Measurements from ENCODE around the gene SDCCAG8. TPM values are rescaled to one million over a fixed set of nuclear protein-coding genes. Genes with fewer than 3 reads are reported as not detected.

SDCCAG8 gene
- total RNA-seq, 1 experiment from 2014 or later = 10.0 TPM

DNA sequence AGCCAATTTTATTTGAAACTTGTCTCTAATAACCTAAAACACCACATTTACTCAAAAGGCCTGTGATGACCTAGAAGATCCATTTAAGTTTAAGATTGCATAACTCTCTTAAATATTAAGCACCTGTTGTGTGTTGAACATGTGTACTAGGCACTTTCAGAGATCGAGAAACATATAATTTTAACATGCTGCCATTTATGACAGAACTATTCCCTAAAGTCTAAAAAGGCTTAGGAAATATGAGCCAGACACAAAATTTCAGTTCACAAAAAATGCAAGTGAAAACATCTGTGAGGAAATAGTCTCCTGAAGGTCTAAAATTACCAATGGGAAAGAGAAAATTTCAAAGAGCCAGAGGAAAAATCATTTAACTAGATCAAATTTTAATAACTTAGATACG, 38.5 kb upstream of the SDCCAG8 start:
- Mint-ChIP-seq H3K4me3 (no peak overlapping the region), H3K27ac (peak overlapping the region in 1 of 3 experiments; percentile 62; a peak in 2 of 7 replicates), H3K9me3 (no peaks in the 10 kb centered on the region; a peak in 1 of 5 replicates), H3K4me1 (peaks cover 8 to 13% of the 10 kb centered on the region in 2 experiments), H3K36me3 (ENCODE audit: insufficient read depth in 1 of 3, low read depth in 3 of 3) (peaks cover 44 to 58% (median 51%) of the 10 kb centered on the region in 3 experiments), H3K27me3 (ENCODE audit: low read depth) (no peaks in the 10 kb centered on the region)
- Histone ChIP-seq H3K79me2 (ENCODE audit: insufficient read depth, low read length) (no peaks in the 10 kb centered on the region), H3K9me3 (ENCODE audit: control insufficient read depth, low read depth, low read length) (no peaks in the 10 kb centered on the region), H3K56ac (ENCODE audit: insufficient read length, low read depth, low read length) (no peak overlapping the region), H2BK5ac (ENCODE audit: insufficient read length, low read length) (no peak overlapping the region), H3K27me3 (ENCODE audit: insufficient read depth, low read length) (no peaks in the 10 kb centered on the region), H3K18ac (ENCODE audit: insufficient read length, low read depth, low read length) (no peak overlapping the region), H3T11ph (ENCODE audit: low read length) (no peak overlapping the region), H3K79me1 (ENCODE audit: insufficient read depth, low read depth, low read length, poor library complexity, severe bottlenecking) (no peaks in the 10 kb centered on the region), H4K5ac (ENCODE audit: insufficient read length, low read depth, low read length) (no peak overlapping the region), H3K4ac (ENCODE audit: low read depth, low read length) (no peak overlapping the region), H2BK12ac (ENCODE audit: insufficient read length, low read depth, low read length) (no peak overlapping the region), H3K4me2 (ENCODE audit: insufficient read depth, insufficient read length, low read length) (no peak overlapping the region), H2AFZ (ENCODE audit: low read length) (no peak overlapping the region), H2AK5ac (ENCODE audit: insufficient read length, low read length) (no peak overlapping the region), H2BK20ac (ENCODE audit: low read depth, low read length, poor library complexity, severe bottlenecking) (no peak overlapping the region), H3K23me2 (ENCODE audit: insufficient read length, low read depth, low read length, poor library complexity, severe bottlenecking) (no peaks in the 10 kb centered on the region), H4K8ac (replicated peaks; ENCODE audit: insufficient read length, low read depth, low read length) (no peak overlapping the region), H3K9ac (ENCODE audit: extremely low read depth, insufficient read length, low read length) (no peak overlapping the region), H2BK120ac (ENCODE audit: low read depth, low read length, poor library complexity, severe bottlenecking) (no peak overlapping the region), H3K4me1 (ENCODE audit: insufficient read depth, low read length) (no peaks in the 10 kb centered on the region), H2BK15ac (ENCODE audit: low read depth, low read length) (no peak overlapping the region), H3K23ac (ENCODE audit: insufficient read length, low read depth, low read length) (no peak overlapping the region), H3K14ac (ENCODE audit: insufficient read depth, low read length) (no peak overlapping the region), H4K91ac (ENCODE audit: insufficient read length, low read depth, low read length) (no peak overlapping the region), H3K27ac (ENCODE audit: insufficient read length, low read depth, low read length) (no peak overlapping the region), H4K20me1 (ENCODE audit: control insufficient read depth, insufficient read depth, insufficient read length) (no peaks in the 10 kb centered on the region)
- WGBS (ENCODE audit: extremely low coverage, insufficient read length, low lambda C conversion rate) = no CpG with 5 or more reads among the region's 2 CpGs
- no peak for DNase-seq
- TF ChIP-seq, protein P1, sequence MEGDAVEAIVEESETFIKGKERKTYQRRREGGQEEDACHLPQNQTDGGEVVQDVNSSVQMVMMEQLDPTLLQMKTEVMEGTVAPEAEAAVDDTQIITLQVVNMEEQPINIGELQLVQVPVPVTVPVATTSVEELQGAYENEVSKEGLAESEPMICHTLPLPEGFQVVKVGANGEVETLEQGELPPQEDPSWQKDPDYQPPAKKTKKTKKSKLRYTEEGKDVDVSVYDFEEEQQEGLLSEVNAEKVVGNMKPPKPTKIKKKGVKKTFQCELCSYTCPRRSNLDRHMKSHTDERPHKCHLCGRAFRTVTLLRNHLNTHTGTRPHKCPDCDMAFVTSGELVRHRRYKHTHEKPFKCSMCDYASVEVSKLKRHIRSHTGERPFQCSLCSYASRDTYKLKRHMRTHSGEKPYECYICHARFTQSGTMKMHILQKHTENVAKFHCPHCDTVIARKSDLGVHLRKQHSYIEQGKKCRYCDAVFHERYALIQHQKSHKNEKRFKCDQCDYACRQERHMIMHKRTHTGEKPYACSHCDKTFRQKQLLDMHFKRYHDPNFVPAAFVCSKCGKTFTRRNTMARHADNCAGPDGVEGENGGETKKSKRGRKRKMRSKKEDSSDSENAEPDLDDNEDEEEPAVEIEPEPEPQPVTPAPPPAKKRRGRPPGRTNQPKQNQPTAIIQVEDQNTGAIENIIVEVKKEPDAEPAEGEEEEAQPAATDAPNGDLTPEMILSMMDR (conservative IDR thresholded peaks at IDR 0.05) = no peak
